SK-N-DZ (cell line): ENCODE data around the gene HLF. TPM values are rescaled to one million over a fixed set of nuclear protein-coding genes. Genes with fewer than 3 reads are reported as not detected.

Experiments
- DNase-seq: peaks from one replicate; pipeline ENCODE4 v3.0.0-alpha.2; 2015; ENCODE audit warnings: low spot score
- polyA plus RNA-seq, 2 experiments: library from polyadenylated mRNA; depleted of rRNA; stranded (reverse); fragments of >200 nt; gene quantifications; 2 replicates each; pipeline ENCODE4 v1.2.3, GENCODE V29; 2014

HLF gene
- 3.2 and 4.0 TPM in 2 replicates for polyA plus RNA-seq (2014; cell fraction: cytosol; rRNA removed)
- polyA plus RNA-seq (2014; cell fraction: nucleus; rRNA removed): 3.1 and 9.2 TPM in 2 replicates

- DNase-seq: peak; percentile 91
Measured at GRCh38 chr17:55264645-55265298, at the start of gene HLF. Gene HLF, plus strand, starts transcription at chr17:55264960. Its CDS starts 525 bp downstream, at chr17:55265485.

GRCh38 chr17:55215711-55216110 lies 49.0 kb upstream of the HLF start:
- no peak for DNase-seq

- DNase-seq: no peak
Measured at GRCh38 chr17:55216888-55217287, 47.9 kb upstream of the HLF start.

GRCh38 chr17:55219459-55219858 lies 45.3 kb upstream of the HLF start:
- no peak for DNase-seq

- DNase-seq: no peak
Measured at GRCh38 chr17:55219934-55220333, 44.8 kb upstream of the HLF start.

GRCh38 chr17:55223524-55223923 lies 41.2 kb upstream of the HLF start:
- no peak for DNase-seq

- no peak for DNase-seq
Measured at GRCh38 chr17:55224746-55225145, 40.0 kb upstream of the HLF start.

- no peak for DNase-seq
Measured at GRCh38 chr17:55225237-55225636, 39.5 kb upstream of the HLF start.

GRCh38 chr17:55228683-55229192 lies 36.0 kb upstream of the HLF start:
- no peak for DNase-seq

GRCh38 chr17:55229276-55229675 lies 35.5 kb upstream of the HLF start:
- DNase-seq: no peak

GRCh38 chr17:55230716-55231115 lies 34.0 kb upstream of the HLF start:
- no peak for DNase-seq

GRCh38 chr17:55233840-55234239 lies 30.9 kb upstream of the HLF start:
- DNase-seq: no peak

GRCh38 chr17:55236316-55236715 lies 28.4 kb upstream of the HLF start:
- no peak for DNase-seq

GRCh38 chr17:55237268-55237667 lies 27.5 kb upstream of the HLF start:
- DNase-seq: no peak

- DNase-seq: no peak
Measured at GRCh38 chr17:55237841-55238178, 26.9 kb upstream of the HLF start.

- peak; percentile 99 for DNase-seq
Measured at GRCh38 chr17:55238179-55238930, 26.4 kb upstream of the HLF start.

- no peak for DNase-seq
Measured at GRCh38 chr17:55238931-55239297, 25.8 kb upstream of the HLF start.

GRCh38 chr17:55241097-55241496 lies 23.7 kb upstream of the HLF start:
- no peak for DNase-seq

GRCh38 chr17:55242476-55242875 lies 22.3 kb upstream of the HLF start:
- no peak for DNase-seq

- no peak for DNase-seq
Measured at GRCh38 chr17:55245986-55246385, 18.8 kb upstream of the HLF start.

- no peak for DNase-seq
Measured at GRCh38 chr17:55246583-55246982, 18.2 kb upstream of the HLF start.

- DNase-seq: no peak
Measured at GRCh38 chr17:55248077-55248476, 16.7 kb upstream of the HLF start.

- DNase-seq: no peak
Measured at GRCh38 chr17:55249861-55250260, 14.9 kb upstream of the HLF start.
